ENCODE measurements around the gene MORN3.
"Not testable (repeated sequence)": the region's sequence is repeated elsewhere in the genome, so short reads cannot be mapped to it uniquely, and the experiment has no call there.

MORN3 gene

GRCh38 chr12:121678716-121679300 is 9.4 kb upstream of the MORN3 start:
- TF ChIP-seq CTCF (conservative IDR thresholded peaks at IDR 0.05), result no peak
- TF ChIP-seq ZFX (IDR thresholded peaks at IDR 0.05), result no peak
- H3K27ac ChIP-seq, result peak overlapping the region; percentile 63

- TF ChIP-seq ZFX (IDR thresholded peaks at IDR 0.05) (no peak), CTCF (conservative IDR thresholded peaks at IDR 0.05) (no peak)
- peak overlapping the region; percentile 63 for H3K27ac ChIP-seq
Observed at GRCh38 chr12:121678305-121678704, 8.9 kb upstream of the MORN3 start.

- no peak overlapping the region for H3K27ac ChIP-seq
Observed at GRCh38 chr12:121676190-121676589, 6.7 kb upstream of the MORN3 start.

GRCh38 chr12:121673013-121673511 is 3.6 kb upstream of the MORN3 start:
- peak overlapping the region; percentile 30 for H3K27ac ChIP-seq
- no peak for TF ChIP-seq CTCF (conservative IDR thresholded peaks at IDR 0.05)
- TF ChIP-seq ZFX (IDR thresholded peaks at IDR 0.05), result no peak

More at GRCh38 chr12:121676190-121676589, 6.7 kb upstream of the MORN3 start:
- TF ChIP-seq CTCF (conservative IDR thresholded peaks at IDR 0.05) (no peak), ZFX (IDR thresholded peaks at IDR 0.05) (no peak)

GRCh38 chr12:121668750-121669520 is 519 bp downstream of the MORN3 start:
- TF ChIP-seq CTCF (conservative IDR thresholded peaks at IDR 0.05) (peak; percentile 65), ZFX (IDR thresholded peaks at IDR 0.05) (no peak)
- no peak overlapping the region for H3K27ac ChIP-seq

- not testable (repeated sequence) for H3K27ac ChIP-seq
Observed at GRCh38 chr12:121666829-121667228, 2.6 kb downstream of the MORN3 start.

GRCh38 chr12:121663610-121663929 is 5.9 kb downstream of the MORN3 start:
- H3K27ac ChIP-seq, result no peak overlapping the region
- TF ChIP-seq CTCF (conservative IDR thresholded peaks at IDR 0.05) (no peak), ZFX (IDR thresholded peaks at IDR 0.05) (no peak)

- H3K27ac ChIP-seq, result not testable (repeated sequence)
Observed at GRCh38 chr12:121661353-121662105, 7.9 kb downstream of the MORN3 start.

Measured in C4-2B (cell line).